Mammary epithelial cell (primary cell): ENCODE results near the gene SNX24.

Experiments used
- EZH2 ChIP-seq: IDR thresholded peaks from 2 replicates; pipeline ENCODE4 v1.6.1; 2012; ENCODE audit warnings: low read length, inconsistent platforms, borderline replicate concordance
- TF ChIP-seq, protein P1 (sequence below), 2 donors: IDR thresholded peaks in 1 of 2; conservative IDR thresholded peaks in 1 of 2; 2 replicates each; pipeline ENCODE4 v1.5.1; 2011 to 2012; ENCODE audit warnings: inconsistent platforms in 2 of 2, low read length in 2 of 2, mild to moderate bottlenecking in 2 of 2, control low read depth in 1 of 2, low read depth in 1 of 2; ENCODE audit not compliant: insufficient read depth in 1 of 2; ENCODE audit errors: extremely low read depth in 1 of 2

DNA sequence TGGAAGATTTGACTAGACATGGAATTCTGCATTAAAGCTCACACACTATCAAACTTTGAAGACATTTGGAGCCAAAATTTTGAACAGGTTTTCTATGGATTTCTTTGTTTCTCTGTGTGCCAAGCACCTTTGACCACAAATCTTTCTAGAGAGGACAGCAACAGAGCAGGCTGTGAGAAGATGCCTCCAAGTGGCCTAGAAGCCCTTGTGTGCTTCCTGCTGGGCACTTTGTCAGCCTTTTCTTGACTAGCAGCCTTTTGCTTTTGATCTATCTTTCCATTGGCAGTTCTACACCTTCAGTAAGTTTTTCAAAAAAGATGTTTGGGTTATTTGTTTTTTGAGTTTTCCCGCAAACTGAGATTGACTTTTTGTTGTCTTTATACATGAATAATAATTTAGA is 84.6 kb downstream of the SNX24 start:
- no peak for TF ChIP-seq EZH2
- TF ChIP-seq, protein P1, sequence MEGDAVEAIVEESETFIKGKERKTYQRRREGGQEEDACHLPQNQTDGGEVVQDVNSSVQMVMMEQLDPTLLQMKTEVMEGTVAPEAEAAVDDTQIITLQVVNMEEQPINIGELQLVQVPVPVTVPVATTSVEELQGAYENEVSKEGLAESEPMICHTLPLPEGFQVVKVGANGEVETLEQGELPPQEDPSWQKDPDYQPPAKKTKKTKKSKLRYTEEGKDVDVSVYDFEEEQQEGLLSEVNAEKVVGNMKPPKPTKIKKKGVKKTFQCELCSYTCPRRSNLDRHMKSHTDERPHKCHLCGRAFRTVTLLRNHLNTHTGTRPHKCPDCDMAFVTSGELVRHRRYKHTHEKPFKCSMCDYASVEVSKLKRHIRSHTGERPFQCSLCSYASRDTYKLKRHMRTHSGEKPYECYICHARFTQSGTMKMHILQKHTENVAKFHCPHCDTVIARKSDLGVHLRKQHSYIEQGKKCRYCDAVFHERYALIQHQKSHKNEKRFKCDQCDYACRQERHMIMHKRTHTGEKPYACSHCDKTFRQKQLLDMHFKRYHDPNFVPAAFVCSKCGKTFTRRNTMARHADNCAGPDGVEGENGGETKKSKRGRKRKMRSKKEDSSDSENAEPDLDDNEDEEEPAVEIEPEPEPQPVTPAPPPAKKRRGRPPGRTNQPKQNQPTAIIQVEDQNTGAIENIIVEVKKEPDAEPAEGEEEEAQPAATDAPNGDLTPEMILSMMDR (conservative IDR thresholded peaks at IDR 0.05 in 1 of 2, IDR thresholded peaks at IDR 0.05 in 1 of 2; ENCODE audit: extremely low read depth in 1 of 2, insufficient read depth in 1 of 2, low read depth in 1 of 2, low read length in 2 of 2): no peak
